B cell (primary cell): ENCODE results near the gene C14orf180. TPM values are rescaled to one million over a fixed set of nuclear protein-coding genes. Genes with fewer than 3 reads are reported as not detected.

Experiments used
- ATAC-seq: fragments of 200-7000 bp; cut with Tn5 transposase; one replicate; pipeline ENCODE4 v1.10.0; 2021; ENCODE audit warnings: low read depth, mild to moderate bottlenecking, moderate number of reproducible peaks, moderate library complexity
- CTCF ChIA-PET: fragments of 350-600 bp; sonication (Branson Sonifier 250); formaldehyde crosslinking; loops from one replicate; lab custom pipeline; 2021; ENCODE audit warnings: antibody characterized with exemption, inconsistent platforms; lab: Charles Lee
- POLR2A ChIA-PET: fragments of 350-600 bp; sonication (Branson Sonifier 250); formaldehyde crosslinking; loops from one replicate; lab custom pipeline; 2021; ENCODE audit warnings: antibody characterized with exemption; lab: Charles Lee
- DNase-seq: peaks from one replicate; pipeline ENCODE4 v3.0.0; 2013
- H2AFZ ChIP-seq: 2 replicates; pipeline ENCODE4 v1.6.1; 2012; ENCODE audit warnings: mild to moderate bottlenecking, low read depth, low read length; ENCODE audit not compliant: insufficient read depth, poor library complexity, severe bottlenecking
- H3K27ac ChIP-seq, 2 donors: 1 replicate in 1 of 2; 2 replicates in 1 of 2; pipeline ENCODE4 v1.5.1; 2012 to 2013; ENCODE audit warnings: low read length in 2 of 2, mild to moderate bottlenecking in 2 of 2, moderate library complexity in 1 of 2
- H3K27me3 ChIP-seq, 4 experiments: fragments of 200-600 bp in 1 of 4; sonication (generic) in 1 of 4; replicated peaks in 1 of 4; 1 replicate in 2 of 4; 2 replicates in 2 of 4; pipeline versions ENCODE4 v1.6.1 to v1.7.0; 2013 to 2016; ENCODE audit warnings: low read length in 3 of 4, mild to moderate bottlenecking in 2 of 4, mixed read lengths in 1 of 4, moderate library complexity in 1 of 4; ENCODE audit not compliant: insufficient read depth in 4 of 4, control insufficient read depth in 3 of 4; ENCODE audit errors: control extremely low read depth in 1 of 4
- H3K36me3 ChIP-seq, 2 experiments: replicated peaks in 1 of 2; 1 replicate in 1 of 2; 2 replicates in 1 of 2; pipeline versions ENCODE4 v1.6.1 to v1.7.1; 2013; ENCODE audit warnings: low read length in 1 of 2; ENCODE audit not compliant: insufficient read depth in 2 of 2, control insufficient read depth in 1 of 2; ENCODE audit errors: control extremely low read depth in 1 of 2, extremely low read depth in 1 of 2
- H3K4me1 ChIP-seq, 2 donors: fragments of 200-600 bp in 1 of 2; sonication (generic) in 1 of 2; 1 replicate in 1 of 2; 2 replicates in 1 of 2; pipeline versions ENCODE4 v1.5.1 to v1.6.1; 2013 to 2017; ENCODE audit warnings: low read length in 2 of 2; ENCODE audit not compliant: control insufficient read depth in 2 of 2, insufficient read depth in 2 of 2
- H3K4me2 ChIP-seq: replicated peaks from 2 replicates; pipeline ENCODE3; 2012; ENCODE audit warnings: mild to moderate bottlenecking, low read depth, low read length; ENCODE audit not compliant: poor library complexity, severe bottlenecking
- H3K4me3 ChIP-seq, 5 experiments: fragments of 200-600 bp in 1 of 5; sonication (generic) in 1 of 5; 1 replicate in 3 of 5; 2 replicates in 2 of 5; pipeline versions ENCODE4 v1.5.1 to v1.7.0; 2011 to 2016; ENCODE audit warnings: low read length in 4 of 5, mild to moderate bottlenecking in 4 of 5, low read depth in 2 of 5, control low read depth in 1 of 5, moderate library complexity in 1 of 5; ENCODE audit not compliant: insufficient read depth in 1 of 5; ENCODE audit errors: control extremely low read depth in 1 of 5, extremely low read depth in 1 of 5
- H3K79me2 ChIP-seq: fragments of 200-600 bp; sonication (generic); one replicate; pipeline ENCODE4 v1.6.0; 2016; ENCODE audit warnings: low read length; ENCODE audit not compliant: control insufficient read depth, insufficient read depth
- H3K9ac ChIP-seq: fragments of 200-600 bp; sonication (generic); 2 replicates; pipeline ENCODE4 v1.6.1; 2017; ENCODE audit warnings: mild to moderate bottlenecking, low read length, moderate library complexity
- H3K9me3 ChIP-seq, 3 donors: one replicate each; pipeline versions ENCODE4 v1.6.1 to v1.7.1; 2013; ENCODE audit warnings: low read length in 2 of 3; ENCODE audit not compliant: control insufficient read depth in 2 of 3, insufficient read depth in 1 of 3; ENCODE audit errors: control extremely low read depth in 1 of 3
- H4K20me1 ChIP-seq: 2 replicates; pipeline ENCODE4 v1.6.0; 2012; ENCODE audit warnings: mild to moderate bottlenecking, low read length; ENCODE audit not compliant: insufficient read depth, control insufficient read depth, poor library complexity, severe bottlenecking
- H3K27ac Mint-ChIP-seq: one replicate; pipeline ENCODE4 v1.8.0; 2021; ENCODE audit warnings: mixed read lengths
- H3K27me3 Mint-ChIP-seq: one replicate; pipeline ENCODE4 v1.8.0; 2021; ENCODE audit warnings: mixed read lengths
- H3K4me1 Mint-ChIP-seq: one replicate; pipeline ENCODE4 v1.8.0; 2021; ENCODE audit warnings: mixed read lengths
- H3K4me3 Mint-ChIP-seq: one replicate; pipeline ENCODE4 v1.8.0; 2021; ENCODE audit warnings: mixed read lengths
- H3K9me3 Mint-ChIP-seq: one replicate; pipeline ENCODE4 v1.8.0; 2022; ENCODE audit warnings: mixed read lengths; ENCODE audit not compliant: insufficient read depth
- EZH2 ChIP-seq: IDR thresholded peaks from 2 replicates; pipeline ENCODE4 v1.6.1; 2012; ENCODE audit warnings: borderline replicate concordance, low read depth, mild to moderate bottlenecking, moderate library complexity, low read length; ENCODE audit not compliant: insufficient read depth, poor library complexity, severe bottlenecking
- WGBS: methylation state at CpG from one replicate; pipeline ENCODE4 v1.1.5; 2013; ENCODE audit warnings: missing lambda C conversion rate; ENCODE audit not compliant: insufficient coverage; 5-methylcytosine and 5-hydroxymethylcytosine counted together
- intact Hi-C: fragments of 100-400 bp; cut with micrococcal nuclease; formaldehyde crosslinking; loops from one replicate; pipeline ENCODE4 v1.10.0; 2022
- polyA plus RNA-seq: library from polyadenylated mRNA; depleted of rRNA; stranded (reverse); fragments of >200 nt; gene quantifications from 2 replicates; pipeline ENCODE4 v1.2.3, GENCODE V29; 2012
- total RNA-seq, 2 donors: library from RNA; stranded (reverse); fragments of 120-200 nt in 1 of 2; gene quantifications; 1 replicate in 1 of 2; 2 replicates in 1 of 2; pipeline versions ENCODE4 v1.2.3 to v1.2.4, GENCODE V29; 2013 to 2022
- TF ChIP-seq, protein P1 (sequence below): fragments of 200-600 bp; IDR thresholded peaks from one replicate; pipeline ENCODE4 v1.8.0; 2022; ENCODE audit warnings: antibody characterized with exemption, mild to moderate bottlenecking

The C14orf180 gene
- total and polyA plus RNA-seq, 2 donors (not counting 1 experiment from before 2014, with no cell fraction given): not detected

DNA sequence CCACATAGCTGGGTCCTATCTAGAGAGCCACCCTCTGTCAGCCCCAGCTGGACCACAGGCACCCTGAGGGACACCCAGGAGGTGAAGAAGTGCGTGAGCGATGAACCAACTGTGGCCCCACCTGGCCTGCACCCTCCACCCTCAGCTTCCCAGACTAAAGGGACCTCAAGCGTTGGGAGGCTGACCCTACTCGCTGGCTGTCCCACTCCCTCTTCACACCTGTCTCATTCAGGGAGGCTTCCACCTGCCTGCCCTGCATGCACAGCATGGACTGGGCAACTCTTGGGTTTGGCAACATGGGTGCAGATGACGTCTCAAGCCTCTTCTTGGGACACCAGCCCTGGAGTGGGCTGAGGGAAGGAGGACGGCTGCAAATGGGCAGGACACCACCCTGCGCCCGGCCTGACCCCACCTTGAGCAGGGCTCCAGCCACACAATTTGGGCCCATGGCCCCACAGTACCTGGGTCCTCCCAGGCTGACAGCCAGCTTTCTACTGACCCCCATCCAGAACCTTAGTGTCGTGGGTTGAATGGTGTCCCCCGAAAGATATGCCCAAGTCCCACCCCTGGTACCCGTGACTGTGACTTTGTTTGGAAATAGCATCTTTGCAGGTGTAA lies 22.9 kb downstream of the C14orf180 start:
- Histone ChIP-seq H3K4me2 (no peak overlapping the region), H3K27ac (no peak overlapping the region), H3K4me1 (no peaks in the 10 kb centered on the region), H3K9me3 (peaks cover 0 to 7% (median 0%) of the 10 kb centered on the region in 3 donors), H3K79me2 (no peaks in the 10 kb centered on the region), H3K4me3 (no peak overlapping the region), H3K36me3 (no peaks in the 10 kb centered on the region), H2AFZ (no peak overlapping the region), H4K20me1 (no peaks in the 10 kb centered on the region), H3K27me3 (peaks cover 0 to 43% (median 6%) of the 10 kb centered on the region in 4 experiments), H3K9ac (no peak overlapping the region)
- no peak for ATAC-seq
- intact Hi-C loops: no loop called here
- WGBS: 88% methylated on average over 11 of the region's 11 CpGs
- H3K4me1 Mint-ChIP-seq: peaks cover 2% of the 10 kb centered on the region
- H3K4me3 Mint-ChIP-seq: no peak overlapping the region
- no peak for DNase-seq
- no peak overlapping the region for H3K27ac Mint-ChIP-seq
- ChIA-PET CTCF (no interaction called here), POLR2A (no interaction called here)
- peaks cover 41% of the 10 kb centered on the region for H3K27me3 Mint-ChIP-seq
- no peaks in the 10 kb centered on the region for H3K9me3 Mint-ChIP-seq
- TF ChIP-seq EZH2: no peak
- TF ChIP-seq, protein P1, sequence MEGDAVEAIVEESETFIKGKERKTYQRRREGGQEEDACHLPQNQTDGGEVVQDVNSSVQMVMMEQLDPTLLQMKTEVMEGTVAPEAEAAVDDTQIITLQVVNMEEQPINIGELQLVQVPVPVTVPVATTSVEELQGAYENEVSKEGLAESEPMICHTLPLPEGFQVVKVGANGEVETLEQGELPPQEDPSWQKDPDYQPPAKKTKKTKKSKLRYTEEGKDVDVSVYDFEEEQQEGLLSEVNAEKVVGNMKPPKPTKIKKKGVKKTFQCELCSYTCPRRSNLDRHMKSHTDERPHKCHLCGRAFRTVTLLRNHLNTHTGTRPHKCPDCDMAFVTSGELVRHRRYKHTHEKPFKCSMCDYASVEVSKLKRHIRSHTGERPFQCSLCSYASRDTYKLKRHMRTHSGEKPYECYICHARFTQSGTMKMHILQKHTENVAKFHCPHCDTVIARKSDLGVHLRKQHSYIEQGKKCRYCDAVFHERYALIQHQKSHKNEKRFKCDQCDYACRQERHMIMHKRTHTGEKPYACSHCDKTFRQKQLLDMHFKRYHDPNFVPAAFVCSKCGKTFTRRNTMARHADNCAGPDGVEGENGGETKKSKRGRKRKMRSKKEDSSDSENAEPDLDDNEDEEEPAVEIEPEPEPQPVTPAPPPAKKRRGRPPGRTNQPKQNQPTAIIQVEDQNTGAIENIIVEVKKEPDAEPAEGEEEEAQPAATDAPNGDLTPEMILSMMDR: no peak

DNA sequence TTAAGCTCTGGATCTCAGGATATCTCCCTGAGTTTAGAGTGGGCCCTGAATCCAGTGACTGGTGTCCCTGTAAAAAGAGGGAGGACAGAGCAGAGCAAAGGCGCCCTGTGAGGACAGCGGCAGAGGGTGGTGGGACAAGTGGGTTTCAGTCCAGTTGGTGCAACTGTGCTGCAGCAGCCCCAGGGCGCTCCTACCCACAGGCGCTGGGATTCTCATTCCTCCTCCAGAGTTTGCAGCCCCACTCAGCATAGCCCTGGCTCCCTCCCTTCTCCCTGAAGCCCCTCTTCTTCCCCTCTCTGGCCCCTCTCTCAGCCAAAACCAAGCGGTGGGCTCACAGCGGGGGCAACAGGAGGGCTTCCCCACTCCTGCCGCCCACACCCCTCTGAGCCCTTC lies 23.4 kb downstream of the C14orf180 start:
- H3K27ac Mint-ChIP-seq: no peak overlapping the region
- Histone ChIP-seq H3K79me2 (no peaks in the 10 kb centered on the region), H3K27ac (no peak overlapping the region), H3K4me1 (no peaks in the 10 kb centered on the region), H3K9ac (no peak overlapping the region), H2AFZ (no peak overlapping the region), H3K27me3 (peaks cover 0 to 43% (median 6%) of the 10 kb centered on the region in 4 experiments), H3K4me3 (no peak overlapping the region), H4K20me1 (no peaks in the 10 kb centered on the region), H3K4me2 (no peak overlapping the region), H3K9me3 (peaks cover 0 to 8% (median 0%) of the 10 kb centered on the region in 3 donors), H3K36me3 (no peaks in the 10 kb centered on the region)
- intact Hi-C loops: no loop called here
- TF ChIP-seq EZH2: no peak
- TF ChIP-seq, protein P1: no peak
- ATAC-seq (no peak), DNase-seq (no peak)
- H3K4me3 Mint-ChIP-seq: no peak overlapping the region
- H3K27me3 Mint-ChIP-seq: peaks cover 46% of the 10 kb centered on the region
- peaks cover 2% of the 10 kb centered on the region for H3K4me1 Mint-ChIP-seq
- H3K9me3 Mint-ChIP-seq: no peaks in the 10 kb centered on the region
- POLR2A ChIA-PET: no interaction called here
- CTCF ChIA-PET: no interaction called here
- 91% methylated on average over 5 of the region's 7 CpGs for WGBS
